Pancreas (tissue), 10 donors: Measurements from ENCODE around the gene MST1R. TPM values are rescaled to one million over a fixed set of nuclear protein-coding genes. Genes with fewer than 3 reads are reported as not detected.

Experiments
- ATAC-seq, 4 donors: fragments of 200-7000 bp; cut with Tn5 transposase; one replicate each; pipeline versions ENCODE4 v1.8.0 to v1.9.1; 2020; ENCODE audit warnings: mild to moderate bottlenecking in 4 of 4, moderate library complexity in 4 of 4
- DNase-seq, 6 donors: peaks; one replicate each; pipeline ENCODE4 v3.0.0-alpha.2; 2020
- FAIRE-seq: peaks from 2 replicates; lab custom pipeline; 2012; peaks lifted over from hg19 to GRCh38; lab: Jason Lieb, UNC
- H3K27ac ChIP-seq, 4 donors: fragments of 200-600 bp; sonication (generic); 1 replicate in 3 of 4; 2 replicates in 1 of 4; pipeline versions ENCODE4 v1.5.0 to v1.8.0; 2020
- H3K27me3 ChIP-seq, 4 donors: fragments of 200-600 bp; one replicate each; pipeline ENCODE4 v1.8.0; 2021
- H3K36me3 ChIP-seq, 3 donors: fragments of 200-600 bp; sonication (generic) in 1 of 3; one replicate each; pipeline versions ENCODE4 v1.5.0 to v1.8.0; 2020 to 2021
- H3K4me1 ChIP-seq, 3 donors: fragments of 200-600 bp; one replicate each; pipeline ENCODE4 v1.8.0; 2021
- H3K4me3 ChIP-seq, 4 donors: fragments of 200-600 bp; sonication (generic) in 2 of 4; one replicate each; pipeline versions ENCODE4 v1.5.0 to v1.8.0; 2020 to 2021
- H3K9me3 ChIP-seq, 4 donors: fragments of 200-600 bp; one replicate each; pipeline ENCODE4 v1.8.0; 2021
- WGBS, 2 donors: extraction: QIAGEN DNeasy Blood & Tissue Kit; methylation state at CpG; one replicate each; pipeline ENCODE4 v1.1.7; 2013; 5-methylcytosine and 5-hydroxymethylcytosine counted together
- intact Hi-C, 3 donors: fragments of 100-400 bp; cut with DNase I; formaldehyde crosslinking; loops; one replicate each; pipeline versions ENCODE4 v1.11.1 to v1.14.2; 2022
- polyA plus RNA-seq, 2 donors: library from polyadenylated mRNA; stranded (reverse); fragments of 200-250 nt; gene quantifications; one replicate each; pipeline ENCODE4 v1.2.3, GENCODE V29; 2013
- total RNA-seq, 6 donors: library from RNA; stranded (reverse); fragmentation: NEBNext Ultra II Directional in 4 of 6; extraction: Animal tissue kit (Norgen Biotek cat#: 25700) in 4 of 6; gene quantifications; one replicate each; pipeline versions ENCODE4 v1.2.1 to v1.2.4, GENCODE V29; 2021 to 2023
- TF ChIP-seq, protein P1 (sequence below), 4 donors: fragments of 200-600 bp; sonication (generic) in 3 of 4; IDR thresholded peaks; one replicate each; pipeline versions ENCODE4 v1.5.0 to v1.8.0; 2021; ENCODE audit warnings: antibody characterized with exemption in 4 of 4
- donor health status: healthy with polysubstance abuse.
- donor health status: DM: no; HTN: no; CAD: no; lungs with moderate emphysema.
- donor health status: DM: no; HTN: no; CAD: no.
- donor health status: control.
- donor health status: control.
- donor health status: Bipolar disorder and iron deficiency.
- donor health status: DM: yes; HTN: yes; CAD: no.
- donor health status: DM: no; HTN: no; CAD: no.
- donor health status: DM: no; HTN: no; CAD: no.
- donor health status: DM: yes; HTN: yes; CAD: no.

MST1R gene
- total and polyA plus RNA-seq, 8 donors, result 4.9 to 14.7 (median 7.0) TPM

DNA sequence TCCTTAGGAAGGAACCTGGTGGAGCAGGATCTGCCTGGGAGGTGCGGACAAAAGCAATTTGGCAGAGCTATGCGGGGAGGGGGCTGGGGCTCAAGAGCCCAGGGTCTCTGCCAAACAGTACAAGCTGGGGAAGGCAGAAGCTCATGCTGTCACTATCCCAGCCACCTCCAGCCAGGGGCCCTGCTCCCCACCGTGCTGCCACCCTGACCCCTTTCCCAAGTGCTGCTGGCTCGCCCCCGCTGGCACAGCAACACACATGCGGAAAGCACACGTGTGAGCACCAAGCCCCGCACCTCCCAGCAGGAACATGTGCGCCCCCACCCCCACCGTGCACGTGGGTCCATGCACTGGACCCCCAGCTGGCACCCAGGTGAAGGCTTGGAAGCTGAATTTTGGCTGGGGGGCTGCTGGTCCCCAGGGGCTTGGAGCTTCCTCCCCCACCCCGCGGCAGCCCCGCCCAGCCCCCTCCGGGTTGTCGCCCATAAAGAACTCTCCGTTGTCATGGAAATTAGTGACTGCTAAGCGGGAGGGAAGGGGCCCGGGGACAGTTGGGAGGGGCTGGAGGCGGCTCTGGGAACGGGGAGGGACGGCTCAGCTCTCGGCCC lies 34.7 kb downstream of the MST1R start:
- H3K27ac ChIP-seq, result no peak overlapping the region
- H3K36me3 ChIP-seq, result no peaks in the 10 kb centered on the region
- ATAC-seq, result peak in 1 of 4 donors; percentile 15
- no peaks in the 10 kb centered on the region for H3K27me3 ChIP-seq
- peaks cover 0 to 4% (median 0%) of the 10 kb centered on the region in 3 donors for H3K4me1 ChIP-seq
- no peak for FAIRE-seq
- intact Hi-C loops, result no loop called here
- no peaks in the 10 kb centered on the region for H3K9me3 ChIP-seq
- TF ChIP-seq, protein P1, sequence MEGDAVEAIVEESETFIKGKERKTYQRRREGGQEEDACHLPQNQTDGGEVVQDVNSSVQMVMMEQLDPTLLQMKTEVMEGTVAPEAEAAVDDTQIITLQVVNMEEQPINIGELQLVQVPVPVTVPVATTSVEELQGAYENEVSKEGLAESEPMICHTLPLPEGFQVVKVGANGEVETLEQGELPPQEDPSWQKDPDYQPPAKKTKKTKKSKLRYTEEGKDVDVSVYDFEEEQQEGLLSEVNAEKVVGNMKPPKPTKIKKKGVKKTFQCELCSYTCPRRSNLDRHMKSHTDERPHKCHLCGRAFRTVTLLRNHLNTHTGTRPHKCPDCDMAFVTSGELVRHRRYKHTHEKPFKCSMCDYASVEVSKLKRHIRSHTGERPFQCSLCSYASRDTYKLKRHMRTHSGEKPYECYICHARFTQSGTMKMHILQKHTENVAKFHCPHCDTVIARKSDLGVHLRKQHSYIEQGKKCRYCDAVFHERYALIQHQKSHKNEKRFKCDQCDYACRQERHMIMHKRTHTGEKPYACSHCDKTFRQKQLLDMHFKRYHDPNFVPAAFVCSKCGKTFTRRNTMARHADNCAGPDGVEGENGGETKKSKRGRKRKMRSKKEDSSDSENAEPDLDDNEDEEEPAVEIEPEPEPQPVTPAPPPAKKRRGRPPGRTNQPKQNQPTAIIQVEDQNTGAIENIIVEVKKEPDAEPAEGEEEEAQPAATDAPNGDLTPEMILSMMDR (IDR thresholded peaks at IDR 0.05), result no peak
- 8% methylated on average over 20 to 23 of the region's 23 CpGs for WGBS, 2 donors
- peak overlapping the region in 2 of 4 donors; percentile 25 to 50 for H3K4me3 ChIP-seq
- no peak for DNase-seq

GRCh38 chr3:49867871-49868321 lies 35.8 kb downstream of the MST1R start:
- H3K4me1 ChIP-seq, result peaks cover 0 to 4% (median 0%) of the 10 kb centered on the region in 3 donors
- intact Hi-C loops, result no loop called here
- FAIRE-seq (no peak), DNase-seq (no peak), ATAC-seq (peak in 2 of 4 donors; percentile 35 to 72)
- no peaks in the 10 kb centered on the region for H3K36me3 ChIP-seq
- no peak overlapping the region for H3K4me3 ChIP-seq
- H3K9me3 ChIP-seq, result no peaks in the 10 kb centered on the region
- TF ChIP-seq, protein P1 (IDR thresholded peaks at IDR 0.05), result no peak
- no peaks in the 10 kb centered on the region for H3K27me3 ChIP-seq
- WGBS, 2 donors, result 26 to 29% methylated on average over 7 of the region's 7 CpGs
- no peak overlapping the region for H3K27ac ChIP-seq

GRCh38 chr3:49867400-49867799 lies 36.3 kb downstream of the MST1R start:
- H3K36me3 ChIP-seq, result no peaks in the 10 kb centered on the region
- no peak for FAIRE-seq
- DNase-seq, result no peak
- H3K9me3 ChIP-seq, result no peaks in the 10 kb centered on the region
- peaks cover 0 to 4% (median 0%) of the 10 kb centered on the region in 3 donors for H3K4me1 ChIP-seq
- 87 to 93% methylated on average over 1 of the region's 1 CpG for WGBS, 2 donors
- TF ChIP-seq, protein P1 (IDR thresholded peaks at IDR 0.05), result no peak
- H3K4me3 ChIP-seq, result no peak overlapping the region
- ATAC-seq, result no peak
- intact Hi-C loops, result no loop called here
- H3K27ac ChIP-seq, result no peak overlapping the region
- H3K27me3 ChIP-seq, result no peaks in the 10 kb centered on the region

GRCh38 chr3:49865198-49865784 lies 38.4 kb downstream of the MST1R start:
- intact Hi-C loops, result no loop called here

More at GRCh38 chr3:49865198-49865784, 38.4 kb downstream of the MST1R start:
- DNase-seq (no peak), FAIRE-seq (no peak), ATAC-seq (no peak)
- TF ChIP-seq, protein P1 (IDR thresholded peaks at IDR 0.05), result no peak
- peaks cover 0 to 4% (median 0%) of the 10 kb centered on the region in 3 donors for H3K4me1 ChIP-seq
- H3K27ac ChIP-seq, result no peak overlapping the region
- 39 to 42% methylated on average over 7 of the region's 7 CpGs for WGBS, 2 donors
- H3K36me3 ChIP-seq, result no peaks in the 10 kb centered on the region
- H3K27me3 ChIP-seq, result no peaks in the 10 kb centered on the region
- H3K9me3 ChIP-seq, result no peaks in the 10 kb centered on the region
- H3K4me3 ChIP-seq, result no peak overlapping the region
